ENCODE data around the gene CREB3L1. TPM values are rescaled to one million over a fixed set of nuclear protein-coding genes. Genes with fewer than 3 reads are reported as not detected.

Gene CREB3L1
- polyA plus RNA-seq, 1 experiment: 24.2 TPM

DNA sequence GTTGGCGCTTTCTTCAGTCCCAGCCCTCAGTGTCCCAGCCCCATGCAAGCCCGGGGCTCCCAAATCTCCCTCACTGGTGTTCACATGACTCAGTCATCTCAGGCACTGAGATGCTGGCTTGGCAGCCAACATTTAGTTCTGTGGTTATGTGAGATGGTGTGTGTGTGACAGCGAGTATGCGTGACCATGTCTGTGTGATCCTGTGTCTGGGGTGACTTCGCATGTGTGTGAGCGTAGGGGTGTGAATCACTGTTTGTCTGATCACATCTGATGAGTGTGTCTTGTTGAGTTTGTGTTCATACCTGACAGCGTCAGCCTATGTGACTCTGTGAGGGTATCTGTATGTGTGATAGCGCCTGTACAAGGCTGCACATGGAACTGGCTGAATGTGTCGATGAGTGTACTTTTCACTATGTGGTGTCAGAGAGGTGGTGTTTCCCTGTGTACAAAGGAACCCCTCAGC lies 16.2 kb downstream of the CREB3L1 start:
- Histone ChIP-seq H3K4me3 (ENCODE audit: low read depth, low read length) (no peak overlapping the region), H3K27ac (ENCODE audit: low read depth, low read length) (peak overlapping the region; percentile 88), H3K9me3 (ENCODE audit: control insufficient read depth, insufficient read depth, low read length) (no peaks in the 10 kb centered on the region), H3K27me3 (ENCODE audit: control insufficient read depth, insufficient read depth, low read length) (no peaks in the 10 kb centered on the region)
- DNase-seq (ENCODE audit: low read depth, low spot score): no peak
- ChIA-PET POLR2A (interaction anchor here (0.9 kb wide), 1 partner anchor 16 kb away, joined by 4 read pairs; the partner anchor contains the start of gene CREB3L1), CTCF (no interaction called here)
- TF ChIP-seq, protein P1, sequence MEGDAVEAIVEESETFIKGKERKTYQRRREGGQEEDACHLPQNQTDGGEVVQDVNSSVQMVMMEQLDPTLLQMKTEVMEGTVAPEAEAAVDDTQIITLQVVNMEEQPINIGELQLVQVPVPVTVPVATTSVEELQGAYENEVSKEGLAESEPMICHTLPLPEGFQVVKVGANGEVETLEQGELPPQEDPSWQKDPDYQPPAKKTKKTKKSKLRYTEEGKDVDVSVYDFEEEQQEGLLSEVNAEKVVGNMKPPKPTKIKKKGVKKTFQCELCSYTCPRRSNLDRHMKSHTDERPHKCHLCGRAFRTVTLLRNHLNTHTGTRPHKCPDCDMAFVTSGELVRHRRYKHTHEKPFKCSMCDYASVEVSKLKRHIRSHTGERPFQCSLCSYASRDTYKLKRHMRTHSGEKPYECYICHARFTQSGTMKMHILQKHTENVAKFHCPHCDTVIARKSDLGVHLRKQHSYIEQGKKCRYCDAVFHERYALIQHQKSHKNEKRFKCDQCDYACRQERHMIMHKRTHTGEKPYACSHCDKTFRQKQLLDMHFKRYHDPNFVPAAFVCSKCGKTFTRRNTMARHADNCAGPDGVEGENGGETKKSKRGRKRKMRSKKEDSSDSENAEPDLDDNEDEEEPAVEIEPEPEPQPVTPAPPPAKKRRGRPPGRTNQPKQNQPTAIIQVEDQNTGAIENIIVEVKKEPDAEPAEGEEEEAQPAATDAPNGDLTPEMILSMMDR (IDR thresholded peaks at IDR 0.05; ENCODE audit: low read depth, low read length): no peak

DNA sequence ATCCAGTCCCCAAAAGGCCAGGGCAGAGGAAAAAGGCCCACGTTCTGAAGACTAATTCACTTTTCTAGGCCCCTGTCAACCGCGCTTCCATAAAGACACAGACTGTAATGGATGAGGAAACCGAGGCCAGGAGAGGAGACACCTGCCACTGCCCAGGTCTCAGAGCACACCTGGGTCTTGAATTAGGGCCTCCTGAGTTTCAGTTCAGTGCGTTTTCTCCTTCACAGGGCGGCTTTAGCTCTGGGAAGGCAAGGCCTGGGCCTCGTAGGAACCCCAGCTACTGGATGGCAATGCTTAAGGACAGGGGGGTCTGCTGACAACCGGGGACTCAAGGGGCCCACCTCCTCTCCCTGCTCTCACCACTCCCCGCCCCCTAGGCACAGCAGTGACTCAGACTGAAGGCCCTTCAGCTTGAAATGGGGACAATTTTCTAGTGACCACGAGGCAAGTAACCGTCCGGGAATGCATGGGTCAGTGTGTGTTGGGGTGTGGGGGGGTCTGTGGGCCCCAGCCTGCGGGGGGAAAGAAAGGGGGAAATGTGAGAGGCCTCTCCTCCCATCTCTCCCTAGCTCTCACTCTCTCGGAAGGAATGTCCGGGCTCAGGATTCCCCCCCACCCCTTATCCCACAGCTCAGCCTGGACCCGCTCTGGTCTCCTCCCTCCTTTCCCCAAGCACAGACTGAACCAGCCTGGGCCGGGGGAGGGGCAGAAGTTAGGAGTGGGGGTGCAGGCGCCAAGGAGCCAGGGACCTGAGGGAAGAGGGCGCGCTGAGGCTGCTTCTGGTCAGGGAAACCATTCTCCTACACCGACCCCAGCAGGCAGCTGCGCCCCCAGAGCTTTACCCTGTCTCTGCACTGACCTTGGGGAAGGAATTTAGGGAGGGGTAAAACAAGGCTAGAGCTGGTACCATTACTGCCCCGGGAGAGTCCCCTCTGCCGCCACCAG lies 17.2 kb downstream of the CREB3L1 start:
- ChIA-PET POLR2A (interaction anchor here (0.6 to 3.4 kb wide), 16 partner anchors 9 to 198 kb away, joined by 3 to 35 read pairs (median 6); partner anchors contain the start of gene CREB3L1), CTCF (interaction anchor here (0.6 to 4.7 kb wide), 7 partner anchors 8 to 56 kb away, joined by 3 to 58 read pairs (median 4); partner anchors contain the start of gene CREB3L1)
- TF ChIP-seq, protein P1 (IDR thresholded peaks at IDR 0.05; ENCODE audit: low read depth, low read length): no peak
- Histone ChIP-seq H3K27me3 (ENCODE audit: control insufficient read depth, insufficient read depth, low read length) (no peaks in the 10 kb centered on the region), H3K27ac (ENCODE audit: low read depth, low read length) (peak overlapping the region; percentile 88), H3K9me3 (ENCODE audit: control insufficient read depth, insufficient read depth, low read length) (no peaks in the 10 kb centered on the region), H3K4me3 (ENCODE audit: low read depth, low read length) (peak overlapping the region; percentile 61)
- DNase-seq (ENCODE audit: low read depth, low spot score): peak; percentile 82

DNA sequence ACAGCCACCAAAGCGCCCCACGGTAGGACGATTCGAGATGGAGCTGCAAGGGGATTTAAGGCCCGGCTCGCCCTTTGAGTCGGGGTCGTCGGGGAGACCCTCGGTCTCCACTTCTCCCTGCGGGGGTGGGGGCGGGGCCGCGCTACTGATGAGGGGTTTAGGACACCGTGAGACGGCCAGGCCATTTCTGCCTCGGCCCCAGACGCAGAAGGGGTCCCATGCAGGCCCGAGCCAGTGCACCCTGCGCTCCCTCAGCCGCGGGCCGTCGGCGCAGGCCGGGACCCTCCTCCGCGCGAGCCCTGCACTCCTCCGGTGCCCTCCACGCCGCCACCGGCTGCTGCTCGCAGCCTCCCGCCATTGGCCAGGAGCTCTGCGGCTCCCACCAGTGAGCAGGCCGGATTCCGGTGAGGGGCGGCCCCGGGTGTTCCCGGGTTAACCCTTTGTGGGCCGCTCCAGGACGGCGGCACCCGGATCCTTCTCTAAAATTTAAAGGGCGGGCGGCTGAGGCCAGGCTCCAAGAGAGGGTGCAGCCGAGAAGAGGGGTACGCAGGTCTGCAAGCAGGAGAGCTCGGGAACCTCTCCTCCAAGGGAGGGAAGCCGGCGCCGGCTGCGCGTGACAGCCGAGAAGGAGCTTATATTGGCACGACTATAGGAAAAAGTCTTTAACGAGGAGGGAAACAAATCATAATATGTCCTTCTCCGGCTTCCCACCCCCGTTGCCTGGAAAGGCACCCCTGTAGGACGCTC lies 18.0 kb downstream of the CREB3L1 start:
- no peaks in the 10 kb centered on the region for H3K9me3 ChIP-seq (ENCODE audit: control insufficient read depth, insufficient read depth, low read length)
- peak overlapping the region; percentile 88 for H3K27ac ChIP-seq (ENCODE audit: low read depth, low read length)
- H3K4me3 ChIP-seq (ENCODE audit: low read depth, low read length): peak overlapping the region; percentile 61
- POLR2A ChIA-PET: interaction anchor here (0.5 to 3.4 kb wide), 18 partner anchors 10 to 199 kb away, joined by 3 to 35 read pairs (median 4); partner anchors contain the start of gene CREB3L1
- CTCF ChIA-PET: interaction anchor here (0.6 to 4.7 kb wide), 9 partner anchors 9 to 57 kb away, joined by 3 to 58 read pairs (median 8); partner anchors contain the start of gene CREB3L1
- TF ChIP-seq, protein P1 (IDR thresholded peaks at IDR 0.05; ENCODE audit: low read depth, low read length): no peak
- H3K27me3 ChIP-seq (ENCODE audit: control insufficient read depth, insufficient read depth, low read length): no peaks in the 10 kb centered on the region
- DNase-seq (ENCODE audit: low read depth, low spot score): no peak

DNA sequence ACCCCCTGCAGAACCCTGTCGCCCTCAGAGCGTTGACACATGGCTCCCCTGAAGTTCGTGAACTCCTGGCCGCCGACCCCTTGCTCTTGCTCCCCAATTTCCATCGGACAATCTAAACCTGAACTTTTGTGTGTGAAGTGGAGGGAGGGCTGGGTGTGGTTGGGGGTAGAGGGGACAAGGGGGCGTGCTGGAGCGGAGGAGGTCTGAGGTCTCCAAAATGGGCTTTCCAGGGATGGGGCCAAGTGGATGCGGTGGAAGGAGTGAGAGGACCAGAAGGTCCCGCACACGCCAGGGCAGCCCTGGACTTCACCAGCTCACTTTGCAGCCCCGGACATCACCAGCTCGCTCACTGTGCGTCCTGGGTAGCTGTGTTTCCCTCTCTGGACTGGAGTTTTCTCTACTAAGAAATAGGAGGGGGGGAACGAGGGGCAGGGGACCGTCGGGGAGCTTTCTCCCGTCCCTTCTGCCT lies 18.6 kb downstream of the CREB3L1 start:
- peak overlapping the region; percentile 88 for H3K27ac ChIP-seq (ENCODE audit: low read depth, low read length)
- POLR2A ChIA-PET: interaction anchor here (0.5 to 3.4 kb wide), 15 partner anchors 10 to 58 kb away, joined by 3 to 35 read pairs (median 5); partner anchors contain the start of gene CREB3L1
- CTCF ChIA-PET: interaction anchor here (0.6 to 4.7 kb wide), 8 partner anchors 11 to 313 kb away, joined by 3 to 58 read pairs (median 8); partner anchors contain the start of gene CREB3L1
- DNase-seq (ENCODE audit: low read depth, low spot score): no peak
- no peaks in the 10 kb centered on the region for H3K27me3 ChIP-seq (ENCODE audit: control insufficient read depth, insufficient read depth, low read length)
- peak overlapping the region; percentile 61 for H3K4me3 ChIP-seq (ENCODE audit: low read depth, low read length)
- no peaks in the 10 kb centered on the region for H3K9me3 ChIP-seq (ENCODE audit: control insufficient read depth, insufficient read depth, low read length)
- TF ChIP-seq, protein P1 (IDR thresholded peaks at IDR 0.05; ENCODE audit: low read depth, low read length): no peak
